ENCODE data around the gene PKD1. TPM values are rescaled to one million over a fixed set of nuclear protein-coding genes. Genes with fewer than 3 reads are reported as not detected.

Gene PKD1
- total and polyA plus RNA-seq, 2 of the 13 experiments (the other 11 are each of a cell fraction or from before 2014, with no cell fraction given) = 22.1 to 23.0 TPM

- TF ChIP-seq TFDP2 (CRISPR knock-in tag; IDR thresholded peaks at IDR 0.05) (peak; percentile 75), ZFP36 (IDR thresholded peaks at IDR 0.05; ENCODE audit: borderline replicate concordance, low read depth, low read length, partially characterized antibody) (no peak), PBX3 (CRISPR knock-in tag; IDR thresholded peaks at IDR 0.05; ENCODE audit: borderline replicate concordance) (no peak), MED8 (CRISPR knock-in tag; IDR thresholded peaks at IDR 0.05; ENCODE audit: insufficient replicate concordance) (peak; percentile 67), RARA (CRISPR knock-in tag; IDR thresholded peaks at IDR 0.05) (peak; percentile 52; the same call in 1 of the 2 replicates), ZNF138 (CRISPR knock-in tag; IDR thresholded peaks at IDR 0.05; ENCODE audit: low read depth) (no peak), CREM (IDR thresholded peaks at IDR 0.05) (peak; percentile 93), CREM (CRISPR knock-in tag; IDR thresholded peaks at IDR 0.05) (no peak), ZFX (CRISPR knock-in tag; IDR thresholded peaks at IDR 0.05; ENCODE audit: low read depth) (peak; percentile 80), MLLT10 (CRISPR knock-in tag; IDR thresholded peaks at IDR 0.05) (no peak), MAFG (CRISPR knock-in tag; IDR thresholded peaks at IDR 0.05) (no peak), ZNF512B (CRISPR knock-in tag; IDR thresholded peaks at IDR 0.05; ENCODE audit: borderline replicate concordance) (no peak), SMAD1 (CRISPR knock-in tag; IDR thresholded peaks at IDR 0.05; ENCODE audit: borderline replicate concordance, low read depth) (no peak), AGO2 (optimal IDR thresholded peaks at IDR 0.05; ENCODE audit: low read depth, low read length) (peak; percentile 37), ZNF546 (CRISPR knock-in tag; conservative IDR thresholded peaks at IDR 0.05) (0 out of 2 replicates have a peak, but pooled peaks have one; percentile 49), E2F1 (CRISPR knock-in tag; IDR thresholded peaks at IDR 0.05) (0 out of 2 replicates have a peak, but pooled peaks have one; percentile 72), RFXANK (CRISPR knock-in tag; IDR thresholded peaks at IDR 0.05) (no peak), HNRNPK (IDR thresholded peaks at IDR 0.05; ENCODE audit: low read depth, low read length, poor library complexity, severe bottlenecking) (peak; percentile 69), MAX (IDR thresholded peaks at IDR 0.05) (peak; percentile 76), MEF2D (CRISPR knock-in tag; IDR thresholded peaks at IDR 0.05) (0 out of 2 replicates have a peak, but pooled peaks have one; percentile 14), ARNT2 (CRISPR knock-in tag; IDR thresholded peaks at IDR 0.05; ENCODE audit: low read depth) (peak; percentile 53)
Measured at GRCh38 chr16:2047330-2048115, 88.2 kb downstream of the PKD1 start, which contains the start of the genes NTHL1 and TSC2 (continued).
